ENCODE results near the gene HOTAIR.

Gene HOTAIR

GRCh38 chr12:53948650-53949593 lies 25.8 kb downstream of the HOTAIR start:
- Histone ChIP-seq H3K36me3 (ENCODE audit: control insufficient read depth, low read depth, low read length) (no peaks in the 10 kb centered on the region), H3K4me1 (ENCODE audit: control insufficient read depth, low read depth, low read length) (peaks cover 2% of the 10 kb centered on the region), H3K4me3 (ENCODE audit: low read length) (no peak overlapping the region), H3K9me3 (ENCODE audit: control insufficient read depth, low read depth, low read length) (no peaks in the 10 kb centered on the region), H3K9ac (ENCODE audit: low read length) (no peak overlapping the region), H3K27ac (ENCODE audit: low read length) (no peak overlapping the region), H3K27me3 (ENCODE audit: control insufficient read depth, insufficient read depth, low read length) (peaks cover 100% of the 10 kb centered on the region)

- H3K4me3 ChIP-seq (ENCODE audit: low read length) = no peak overlapping the region
- no peaks in the 10 kb centered on the region for H3K36me3 ChIP-seq (ENCODE audit: control insufficient read depth, low read depth, low read length)
- H3K9ac ChIP-seq (ENCODE audit: low read length) = no peak overlapping the region
- no peaks in the 10 kb centered on the region for H3K9me3 ChIP-seq (ENCODE audit: control insufficient read depth, low read depth, low read length)
- no peak overlapping the region for H3K27ac ChIP-seq (ENCODE audit: low read length)
- H3K4me1 ChIP-seq (ENCODE audit: control insufficient read depth, low read depth, low read length) = peaks cover 2% of the 10 kb centered on the region
- peaks cover 100% of the 10 kb centered on the region for H3K27me3 ChIP-seq (ENCODE audit: control insufficient read depth, insufficient read depth, low read length)
Observed at GRCh38 chr12:53947743-53948142, 27.0 kb downstream of the HOTAIR start.

GRCh38 chr12:53944907-53945847 lies 29.6 kb downstream of the HOTAIR start:
- H3K4me3 ChIP-seq (ENCODE audit: low read length) = no peak overlapping the region
- no peaks in the 10 kb centered on the region for H3K9me3 ChIP-seq (ENCODE audit: control insufficient read depth, low read depth, low read length)
- no peak overlapping the region for H3K9ac ChIP-seq (ENCODE audit: low read length)
- no peaks in the 10 kb centered on the region for H3K36me3 ChIP-seq (ENCODE audit: control insufficient read depth, low read depth, low read length)
- peaks cover 2% of the 10 kb centered on the region for H3K4me1 ChIP-seq (ENCODE audit: control insufficient read depth, low read depth, low read length)
- no peak overlapping the region for H3K27ac ChIP-seq (ENCODE audit: low read length)
- peaks cover 100% of the 10 kb centered on the region for H3K27me3 ChIP-seq (ENCODE audit: control insufficient read depth, insufficient read depth, low read length)

DNA sequence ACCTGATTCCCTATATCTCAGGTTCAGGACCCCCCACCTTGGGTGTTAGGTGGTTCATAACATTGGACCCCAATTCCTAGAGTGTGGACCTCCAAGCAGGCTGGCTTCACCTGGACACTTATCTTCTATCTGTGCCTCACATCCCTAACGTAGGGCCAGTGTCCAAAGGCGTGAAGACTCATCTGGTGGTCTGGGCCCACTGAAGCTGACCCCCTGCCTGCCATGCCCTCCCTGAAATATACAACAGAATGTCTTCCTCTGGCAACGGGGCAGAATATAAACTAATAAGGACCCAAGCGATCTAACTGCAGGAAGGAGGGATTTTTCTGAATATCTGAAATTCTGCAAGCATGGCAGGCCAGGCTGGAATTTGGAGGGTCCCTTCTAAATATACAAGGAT lies 30.5 kb downstream of the HOTAIR start:
- peaks cover 100% of the 10 kb centered on the region for H3K27me3 ChIP-seq (ENCODE audit: control insufficient read depth, insufficient read depth, low read length)
- H3K4me3 ChIP-seq (ENCODE audit: low read length) = no peak overlapping the region
- no peak overlapping the region for H3K27ac ChIP-seq (ENCODE audit: low read length)
- H3K9me3 ChIP-seq (ENCODE audit: control insufficient read depth, low read depth, low read length) = no peaks in the 10 kb centered on the region
- H3K4me1 ChIP-seq (ENCODE audit: control insufficient read depth, low read depth, low read length) = no peaks in the 10 kb centered on the region
- H3K9ac ChIP-seq (ENCODE audit: low read length) = no peak overlapping the region
- no peaks in the 10 kb centered on the region for H3K36me3 ChIP-seq (ENCODE audit: control insufficient read depth, low read depth, low read length)

DNA sequence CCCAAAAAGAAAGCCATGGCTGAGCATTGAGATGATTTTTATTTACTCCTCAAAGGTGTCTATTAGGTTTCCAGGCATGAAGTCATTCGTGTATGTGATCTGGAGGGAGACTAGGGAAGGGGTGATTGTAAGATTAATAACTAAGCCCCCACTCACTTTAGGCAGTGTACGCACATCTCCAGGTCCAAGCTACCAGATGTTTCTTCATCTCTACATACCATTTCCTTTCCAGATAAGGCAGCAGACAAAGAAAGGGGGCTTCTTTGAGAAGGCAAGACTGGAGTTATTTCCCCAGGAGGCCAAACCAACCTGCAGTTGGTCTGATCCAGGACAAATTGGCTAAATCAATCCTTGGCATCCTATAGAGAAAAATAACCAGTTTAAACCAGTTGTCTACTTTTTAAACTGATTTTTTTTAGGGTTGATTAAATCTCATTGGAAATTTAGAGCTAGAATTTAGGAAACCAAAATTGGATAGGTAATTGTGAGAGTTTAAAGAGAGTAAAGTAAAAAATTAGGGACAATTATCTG lies 32.2 kb downstream of the HOTAIR start:
- no peak overlapping the region for H3K27ac ChIP-seq (ENCODE audit: low read length)

DNA sequence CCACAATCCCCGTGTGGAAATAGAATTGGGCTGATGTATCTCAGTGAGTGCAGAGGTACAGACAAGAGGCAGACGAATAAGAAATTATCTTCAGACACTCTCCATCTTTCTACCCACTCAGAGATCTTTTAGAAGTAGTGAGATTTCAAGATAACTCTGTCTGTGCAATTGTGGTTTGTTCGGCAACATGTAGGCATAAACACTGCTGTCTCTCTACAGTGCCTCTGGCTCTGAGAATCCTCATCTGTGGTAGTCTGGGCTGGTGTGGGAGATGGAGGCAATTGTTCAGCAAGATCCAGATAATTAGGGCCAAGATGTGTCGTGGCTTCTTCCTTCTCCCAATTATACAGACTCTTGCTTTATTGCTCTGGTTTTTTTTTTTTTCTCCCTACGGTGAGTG lies 33.0 kb downstream of the HOTAIR start:
- no peaks in the 10 kb centered on the region for H3K4me1 ChIP-seq (ENCODE audit: control insufficient read depth, low read depth, low read length)
- no peaks in the 10 kb centered on the region for H3K36me3 ChIP-seq (ENCODE audit: control insufficient read depth, low read depth, low read length)
- H3K4me3 ChIP-seq (ENCODE audit: low read length) = no peak overlapping the region
- H3K27me3 ChIP-seq (ENCODE audit: control insufficient read depth, insufficient read depth, low read length) = peaks cover 100% of the 10 kb centered on the region
- H3K9ac ChIP-seq (ENCODE audit: low read length) = no peak overlapping the region
- H3K27ac ChIP-seq (ENCODE audit: low read length) = no peak overlapping the region
- no peaks in the 10 kb centered on the region for H3K9me3 ChIP-seq (ENCODE audit: control insufficient read depth, low read depth, low read length)

More for the DNA sequence above, 32.2 kb downstream of the HOTAIR start:
- Histone ChIP-seq H3K9me3 (ENCODE audit: control insufficient read depth, low read depth, low read length) (no peaks in the 10 kb centered on the region), H3K4me1 (ENCODE audit: control insufficient read depth, low read depth, low read length) (no peaks in the 10 kb centered on the region), H3K36me3 (ENCODE audit: control insufficient read depth, low read depth, low read length) (no peaks in the 10 kb centered on the region), H3K4me3 (ENCODE audit: low read length) (no peak overlapping the region), H3K9ac (ENCODE audit: low read length) (no peak overlapping the region), H3K27me3 (ENCODE audit: control insufficient read depth, insufficient read depth, low read length) (peaks cover 100% of the 10 kb centered on the region)

DNA sequence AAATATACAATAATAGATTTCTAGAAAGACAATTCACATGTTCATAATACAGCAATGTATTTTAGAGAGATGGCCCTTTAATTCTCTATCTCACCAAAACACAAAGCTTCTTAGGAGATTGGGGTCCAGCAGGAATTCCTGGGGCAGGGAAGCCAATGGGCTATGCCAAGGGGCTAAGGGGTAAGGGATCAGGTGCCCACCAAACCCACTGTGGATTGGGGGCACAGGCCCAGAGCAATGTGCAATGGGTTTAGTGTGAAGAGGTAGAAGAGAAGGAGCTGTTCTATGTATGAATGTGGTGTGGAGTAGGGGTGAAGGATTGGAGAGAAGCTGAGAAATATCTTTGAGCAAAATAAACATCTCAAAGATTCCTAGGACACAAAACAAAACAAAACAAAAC lies 33.6 kb downstream of the HOTAIR start:
- Histone ChIP-seq H3K4me1 (ENCODE audit: control insufficient read depth, low read depth, low read length) (no peaks in the 10 kb centered on the region), H3K27me3 (ENCODE audit: control insufficient read depth, insufficient read depth, low read length) (peaks cover 100% of the 10 kb centered on the region), H3K9ac (ENCODE audit: low read length) (no peak overlapping the region), H3K9me3 (ENCODE audit: control insufficient read depth, low read depth, low read length) (no peaks in the 10 kb centered on the region), H3K36me3 (ENCODE audit: control insufficient read depth, low read depth, low read length) (no peaks in the 10 kb centered on the region), H3K4me3 (ENCODE audit: low read length) (no peak overlapping the region), H3K27ac (ENCODE audit: low read length) (no peak overlapping the region)

DNA sequence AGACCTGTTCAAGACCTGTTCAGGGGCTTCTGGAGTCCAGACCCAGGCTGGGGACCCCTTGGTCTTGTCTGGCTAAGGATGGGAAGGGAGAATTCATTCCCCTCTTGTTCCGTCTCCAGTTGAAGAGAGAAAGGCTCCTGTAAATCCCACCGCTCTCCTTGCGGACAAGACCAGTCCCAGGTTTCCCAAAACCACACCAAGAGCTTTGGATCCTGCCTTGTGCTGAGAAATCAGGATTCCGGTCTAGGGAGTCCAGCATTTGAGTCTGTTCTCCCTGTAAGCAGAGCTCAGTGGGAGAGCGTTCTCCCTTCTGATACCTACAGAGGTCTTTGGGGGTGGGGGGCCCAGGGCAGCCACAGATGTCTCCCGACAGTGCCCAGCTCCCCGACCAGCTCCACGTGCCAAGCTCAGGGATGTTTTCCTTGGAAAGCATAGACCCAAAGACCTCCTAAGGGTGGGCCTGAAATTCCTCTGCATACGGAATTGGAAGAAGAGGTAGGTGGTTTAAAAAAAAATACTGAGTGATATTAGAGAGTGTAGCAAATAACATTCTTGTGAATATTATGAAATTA lies 34.2 kb downstream of the HOTAIR start:
- Histone ChIP-seq H3K27ac (ENCODE audit: low read length) (no peak overlapping the region), H3K9ac (ENCODE audit: low read length) (no peak overlapping the region)

DNA sequence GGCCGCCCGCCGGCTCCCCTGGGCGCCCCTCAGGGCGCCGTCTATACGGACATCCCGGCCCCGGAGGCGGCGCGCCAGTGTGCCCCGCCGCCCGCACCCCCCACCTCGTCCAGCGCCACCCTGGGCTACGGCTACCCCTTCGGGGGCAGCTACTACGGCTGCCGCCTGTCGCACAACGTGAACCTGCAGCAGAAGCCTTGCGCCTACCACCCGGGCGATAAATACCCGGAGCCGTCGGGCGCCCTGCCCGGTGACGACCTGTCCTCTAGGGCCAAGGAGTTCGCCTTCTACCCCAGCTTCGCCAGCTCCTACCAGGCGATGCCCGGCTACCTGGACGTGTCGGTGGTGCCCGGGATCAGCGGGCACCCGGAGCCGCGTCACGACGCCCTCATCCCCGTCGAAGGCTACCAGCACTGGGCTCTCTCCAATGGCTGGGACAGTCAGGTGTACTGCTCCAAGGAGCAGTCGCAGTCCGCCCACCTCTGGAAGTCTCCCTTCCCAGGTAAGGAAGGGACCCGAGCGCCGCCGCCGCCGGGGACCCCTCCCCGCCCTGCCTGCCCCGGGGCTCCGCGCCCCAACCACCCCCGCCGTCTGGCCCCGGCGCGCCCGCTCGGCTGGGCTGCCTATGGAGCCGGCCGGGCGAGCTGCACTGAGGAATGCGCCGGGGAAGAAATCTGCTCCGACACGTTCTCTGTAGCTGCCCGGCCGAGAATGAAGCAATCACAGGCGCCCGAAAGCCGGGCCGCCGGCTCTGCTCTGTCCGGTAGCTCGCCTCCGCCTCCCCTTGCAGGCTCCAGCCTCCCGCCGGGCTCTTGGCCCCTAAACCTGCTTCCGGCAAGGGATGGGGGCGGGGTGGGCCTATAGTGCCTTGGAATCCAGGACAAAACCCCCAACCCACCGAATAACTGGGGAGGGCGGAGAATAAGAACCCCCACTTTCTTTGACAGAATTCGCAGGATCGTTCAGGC lies 35.3 kb downstream of the HOTAIR start:
- H3K4me1 ChIP-seq (ENCODE audit: control insufficient read depth, low read depth, low read length) = no peaks in the 10 kb centered on the region
- H3K27me3 ChIP-seq (ENCODE audit: control insufficient read depth, insufficient read depth, low read length) = peaks cover 100% of the 10 kb centered on the region
- no peak overlapping the region for H3K9ac ChIP-seq (ENCODE audit: low read length)
- no peaks in the 10 kb centered on the region for H3K9me3 ChIP-seq (ENCODE audit: control insufficient read depth, low read depth, low read length)
- no peak overlapping the region for H3K27ac ChIP-seq (ENCODE audit: low read length)
- H3K36me3 ChIP-seq (ENCODE audit: control insufficient read depth, low read depth, low read length) = no peaks in the 10 kb centered on the region
- no peak overlapping the region for H3K4me3 ChIP-seq (ENCODE audit: low read length)

More for the DNA sequence above, 34.2 kb downstream of the HOTAIR start:
- H3K4me1 ChIP-seq (ENCODE audit: control insufficient read depth, low read depth, low read length) = no peaks in the 10 kb centered on the region
- H3K4me3 ChIP-seq (ENCODE audit: low read length) = no peak overlapping the region
- H3K9me3 ChIP-seq (ENCODE audit: control insufficient read depth, low read depth, low read length) = no peaks in the 10 kb centered on the region
- H3K27me3 ChIP-seq (ENCODE audit: control insufficient read depth, insufficient read depth, low read length) = peaks cover 100% of the 10 kb centered on the region
- no peaks in the 10 kb centered on the region for H3K36me3 ChIP-seq (ENCODE audit: control insufficient read depth, low read depth, low read length)

- Histone ChIP-seq H3K4me3 (ENCODE audit: low read length) (no peak within 1 kb of the TSS), H3K36me3 (ENCODE audit: control insufficient read depth, low read depth, low read length) (no peaks in the 10 kb centered on the region), H3K27me3 (ENCODE audit: control insufficient read depth, insufficient read depth, low read length) (peaks cover 100% of the 10 kb centered on the region), H3K4me1 (ENCODE audit: control insufficient read depth, low read depth, low read length) (no peaks in the 10 kb centered on the region), H3K9me3 (ENCODE audit: control insufficient read depth, low read depth, low read length) (no peaks in the 10 kb centered on the region), H3K9ac (ENCODE audit: low read length) (no peak within 1 kb of the TSS), H3K27ac (ENCODE audit: low read length) (no peak within 1 kb of the TSS)
Observed at GRCh38 chr12:53938326-53939140, 36.2 kb downstream of the HOTAIR start, which contains the start of gene HOXC13. Gene HOXC13 (plus strand): TSS chr12:53938831. CDS start chr12:53938907, 76 bp downstream.

All from iPS-18a (cell line).